Neural progenitor cell (in vitro differentiated cells): ENCODE data around the gene C13orf42. TPM values are rescaled to one million over a fixed set of nuclear protein-coding genes. Genes with fewer than 3 reads are reported as not detected.
A peak's percentile ranks its signal among the peaks of the same experiment; 100 is the strongest.

Source experiments
- DNase-seq: peaks from one replicate; pipeline ENCODE4 v3.0.0-alpha.2; 2016; ENCODE audit warnings: low spot score
- H2AFZ ChIP-seq: fragments of 200-600 bp; sonication (generic); replicated peaks from 2 replicates; pipeline ENCODE4 v1.6.1; 2016; ENCODE audit warnings: antibody characterized with exemption
- H3F3A ChIP-seq: fragments of 200-600 bp; sonication (generic); 2 replicates; pipeline ENCODE4 v1.6.1; 2016; ENCODE audit warnings: antibody characterized with exemption, low read depth
- H3K27ac ChIP-seq: fragments of 200-600 bp; sonication (generic); 2 replicates; pipeline ENCODE4 v1.5.1; 2016; ENCODE audit warnings: mild to moderate bottlenecking
- H3K27me3 ChIP-seq: fragments of 200-600 bp; sonication (generic); 2 replicates; pipeline ENCODE4 v1.6.1; 2016; ENCODE audit warnings: mild to moderate bottlenecking, moderate library complexity
- H3K36me3 ChIP-seq: fragments of 200-600 bp; sonication (generic); 2 replicates; pipeline ENCODE4 v1.5.1; 2016
- H3K4me1 ChIP-seq: fragments of 200-600 bp; sonication (generic); 2 replicates; pipeline ENCODE4 v1.6.1; 2016; ENCODE audit warnings: mixed run types
- H3K4me2 ChIP-seq: fragments of 200-600 bp; sonication (generic); 2 replicates; pipeline ENCODE4 v1.6.1; 2016
- H3K4me3 ChIP-seq: fragments of 200-600 bp; sonication (generic); 2 replicates; pipeline ENCODE4 v1.5.1; 2016
- H3K79me2 ChIP-seq: fragments of 200-600 bp; sonication (generic); 2 replicates; pipeline ENCODE4 v1.6.1; 2016; ENCODE audit warnings: low read depth
- H3K9ac ChIP-seq: fragments of 200-600 bp; sonication (generic); 2 replicates; pipeline ENCODE4 v1.6.1; 2016
- H3K9me3 ChIP-seq: fragments of 200-600 bp; sonication (generic); 2 replicates; pipeline ENCODE4 v1.5.1; 2016; ENCODE audit warnings: low read depth
- H4K20me1 ChIP-seq: fragments of 200-600 bp; sonication (generic); 2 replicates; pipeline ENCODE4 v1.6.1; 2016; ENCODE audit warnings: low read depth
- H3K27ac Mint-ChIP-seq: 3 replicates; pipeline ENCODE4 v1.8.0; 2021; ENCODE audit warnings: mixed read lengths
- H3K27me3 Mint-ChIP-seq: 2 replicates; pipeline ENCODE4 v1.8.0; 2022; ENCODE audit warnings: low read depth, mild to moderate bottlenecking, inconsistent platforms, moderate library complexity, mixed read lengths; ENCODE audit not compliant: insufficient read depth
- H3K36me3 Mint-ChIP-seq: 3 replicates; pipeline ENCODE4 v1.8.0; 2021; ENCODE audit warnings: mixed read lengths
- H3K4me1 Mint-ChIP-seq: 3 replicates; pipeline ENCODE4 v1.8.0; 2021; ENCODE audit warnings: mixed read lengths
- H3K4me3 Mint-ChIP-seq: 3 replicates; pipeline ENCODE4 v1.8.0; 2021; ENCODE audit warnings: mild to moderate bottlenecking, moderate library complexity, mixed read lengths
- H3K9me3 Mint-ChIP-seq: 3 replicates; pipeline ENCODE4 v1.8.0; 2020; ENCODE audit warnings: mixed read lengths
- CTCF ChIP-seq: fragments of 200-600 bp; sonication (generic); IDR thresholded peaks from 2 replicates; pipeline ENCODE4 v1.5.1; 2017; ENCODE audit warnings: antibody characterized with exemption, mild to moderate bottlenecking
- EZH2 ChIP-seq: fragments of 200-600 bp; sonication (generic); IDR thresholded peaks from 2 replicates; pipeline ENCODE4 v1.6.1; 2017; ENCODE audit warnings: antibody characterized with exemption, mild to moderate bottlenecking, moderate library complexity
- EZH2phosphoT487 ChIP-seq: fragments of 200-600 bp; sonication (generic); IDR thresholded peaks from 2 replicates; pipeline ENCODE4 v1.6.1; 2017; ENCODE audit warnings: antibody characterized with exemption
- total RNA-seq: library from RNA; depleted of rRNA; stranded (reverse); fragments of >200 nt; gene quantifications from 2 replicates; pipeline ENCODE4 v1.2.3, GENCODE V29; 2015; ENCODE audit warnings: low replicate concordance

Gene C13orf42
- total RNA-seq, 1 donor from 2014 or later, result 0.65 TPM

GRCh38 chr13:51065372-51066090 lies 45.5 kb downstream of the C13orf42 start:
- Histone ChIP-seq H2AFZ (no peak overlapping the region), H3K4me3 (no peak overlapping the region), H3K9me3 (no peaks in the 10 kb centered on the region), H3K27ac (no peak overlapping the region), H3K36me3 (no peaks in the 10 kb centered on the region), H3K4me1 (no peaks in the 10 kb centered on the region), H3K27me3 (no peaks in the 10 kb centered on the region), H3K9ac (no peak overlapping the region), H4K20me1 (no peaks in the 10 kb centered on the region), H3K4me2 (no peak overlapping the region), H3F3A (no peaks in the 10 kb centered on the region), H3K79me2 (no peaks in the 10 kb centered on the region)
- no peak for TF ChIP-seq EZH2phosphoT487
- no peak for TF ChIP-seq CTCF
- no peak for TF ChIP-seq EZH2
- Mint-ChIP-seq H3K4me3 (no peak overlapping the region), H3K36me3 (no peaks in the 10 kb centered on the region), H3K9me3 (no peaks in the 10 kb centered on the region), H3K4me1 (peaks cover 31% of the 10 kb centered on the region), H3K27me3 (peaks cover 2% of the 10 kb centered on the region), H3K27ac (no peak overlapping the region)
- no peak for DNase-seq

GRCh38 chr13:51064753-51065152 lies 46.3 kb downstream of the C13orf42 start:
- H3K27me3 ChIP-seq, result no peaks in the 10 kb centered on the region
- H3K36me3 Mint-ChIP-seq, result no peaks in the 10 kb centered on the region
- no peaks in the 10 kb centered on the region for H3K79me2 ChIP-seq
- H3K4me1 Mint-ChIP-seq, result peaks cover 34% of the 10 kb centered on the region
- H3K36me3 ChIP-seq, result no peaks in the 10 kb centered on the region
- no peak overlapping the region for H3K27ac Mint-ChIP-seq
- no peaks in the 10 kb centered on the region for H3K9me3 ChIP-seq
- no peak overlapping the region for H2AFZ ChIP-seq
- no peak overlapping the region for H3K4me3 Mint-ChIP-seq
- no peak overlapping the region for H3K4me3 ChIP-seq
- DNase-seq, result no peak
- no peaks in the 10 kb centered on the region for H3K4me1 ChIP-seq
- no peak overlapping the region for H3K9ac ChIP-seq
- H3K9me3 Mint-ChIP-seq, result no peaks in the 10 kb centered on the region
- no peaks in the 10 kb centered on the region for H4K20me1 ChIP-seq
- TF ChIP-seq EZH2phosphoT487, result no peak
- no peak for TF ChIP-seq EZH2
- TF ChIP-seq CTCF, result no peak
- no peak overlapping the region for H3K4me2 ChIP-seq
- H3K27me3 Mint-ChIP-seq, result peaks cover 7% of the 10 kb centered on the region
- no peaks in the 10 kb centered on the region for H3F3A ChIP-seq
- no peak overlapping the region for H3K27ac ChIP-seq

- Mint-ChIP-seq H3K27me3 (peaks cover 11% of the 10 kb centered on the region), H3K9me3 (no peaks in the 10 kb centered on the region), H3K4me1 (peaks cover 38% of the 10 kb centered on the region), H3K36me3 (no peaks in the 10 kb centered on the region), H3K27ac (peak overlapping the region; percentile 36), H3K4me3 (peak overlapping the region; percentile 3)
- Histone ChIP-seq H3K27ac (no peak overlapping the region), H3K9ac (no peak overlapping the region), H3K36me3 (no peaks in the 10 kb centered on the region), H3K4me1 (peaks cover 6% of the 10 kb centered on the region), H3K4me2 (no peak overlapping the region), H4K20me1 (no peaks in the 10 kb centered on the region), H3F3A (peaks cover 4% of the 10 kb centered on the region), H3K4me3 (no peak overlapping the region), H3K79me2 (no peaks in the 10 kb centered on the region), H3K9me3 (no peaks in the 10 kb centered on the region), H3K27me3 (no peaks in the 10 kb centered on the region), H2AFZ (no peak overlapping the region)
- TF ChIP-seq CTCF (no peak), EZH2 (no peak), EZH2phosphoT487 (no peak)
- DNase-seq, result no peak
Observed at GRCh38 chr13:51063909-51064308, 47.2 kb downstream of the C13orf42 start.
